Measurements from ENCODE around the gene SEC22C.
"Not testable (repeated sequence)": the region's sequence is repeated elsewhere in the genome, so short reads cannot be mapped to it uniquely, and the experiment has no call there.

The SEC22C gene

DNA sequence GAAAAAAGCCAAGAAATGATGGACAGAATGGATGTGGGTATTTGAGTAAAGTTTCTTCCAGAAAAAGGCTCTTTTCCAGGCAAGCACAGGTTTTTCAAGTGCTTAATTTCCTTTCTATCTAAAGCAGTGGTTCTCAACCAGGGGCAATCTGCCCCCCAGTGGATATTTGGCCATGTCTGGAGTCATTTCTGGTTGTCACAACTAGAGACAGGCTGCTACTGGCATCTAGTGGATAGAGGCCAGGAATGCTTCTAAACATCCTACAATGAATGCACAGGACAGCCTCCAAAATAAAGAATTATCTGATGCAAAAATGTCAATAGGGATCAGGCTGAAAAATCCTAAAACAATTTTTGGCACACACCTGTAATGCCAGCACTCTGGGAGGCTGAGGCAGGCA, 23.9 kb downstream of the SEC22C start:
- H3K4me3 ChIP-seq (ENCODE audit: low read length): no peak overlapping the region
- DNase-seq (ENCODE audit: low read depth): no peak
- TF ChIP-seq, protein P1, sequence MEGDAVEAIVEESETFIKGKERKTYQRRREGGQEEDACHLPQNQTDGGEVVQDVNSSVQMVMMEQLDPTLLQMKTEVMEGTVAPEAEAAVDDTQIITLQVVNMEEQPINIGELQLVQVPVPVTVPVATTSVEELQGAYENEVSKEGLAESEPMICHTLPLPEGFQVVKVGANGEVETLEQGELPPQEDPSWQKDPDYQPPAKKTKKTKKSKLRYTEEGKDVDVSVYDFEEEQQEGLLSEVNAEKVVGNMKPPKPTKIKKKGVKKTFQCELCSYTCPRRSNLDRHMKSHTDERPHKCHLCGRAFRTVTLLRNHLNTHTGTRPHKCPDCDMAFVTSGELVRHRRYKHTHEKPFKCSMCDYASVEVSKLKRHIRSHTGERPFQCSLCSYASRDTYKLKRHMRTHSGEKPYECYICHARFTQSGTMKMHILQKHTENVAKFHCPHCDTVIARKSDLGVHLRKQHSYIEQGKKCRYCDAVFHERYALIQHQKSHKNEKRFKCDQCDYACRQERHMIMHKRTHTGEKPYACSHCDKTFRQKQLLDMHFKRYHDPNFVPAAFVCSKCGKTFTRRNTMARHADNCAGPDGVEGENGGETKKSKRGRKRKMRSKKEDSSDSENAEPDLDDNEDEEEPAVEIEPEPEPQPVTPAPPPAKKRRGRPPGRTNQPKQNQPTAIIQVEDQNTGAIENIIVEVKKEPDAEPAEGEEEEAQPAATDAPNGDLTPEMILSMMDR (conservative IDR thresholded peaks at IDR 0.05; ENCODE audit: low read depth, low read length): peak; percentile 3

GRCh38 chr3:42556817-42557216, 24.9 kb downstream of the SEC22C start:
- H3K4me3 ChIP-seq (ENCODE audit: low read length); DNase-seq (ENCODE audit: low read depth): not testable (repeated sequence)

DNA sequence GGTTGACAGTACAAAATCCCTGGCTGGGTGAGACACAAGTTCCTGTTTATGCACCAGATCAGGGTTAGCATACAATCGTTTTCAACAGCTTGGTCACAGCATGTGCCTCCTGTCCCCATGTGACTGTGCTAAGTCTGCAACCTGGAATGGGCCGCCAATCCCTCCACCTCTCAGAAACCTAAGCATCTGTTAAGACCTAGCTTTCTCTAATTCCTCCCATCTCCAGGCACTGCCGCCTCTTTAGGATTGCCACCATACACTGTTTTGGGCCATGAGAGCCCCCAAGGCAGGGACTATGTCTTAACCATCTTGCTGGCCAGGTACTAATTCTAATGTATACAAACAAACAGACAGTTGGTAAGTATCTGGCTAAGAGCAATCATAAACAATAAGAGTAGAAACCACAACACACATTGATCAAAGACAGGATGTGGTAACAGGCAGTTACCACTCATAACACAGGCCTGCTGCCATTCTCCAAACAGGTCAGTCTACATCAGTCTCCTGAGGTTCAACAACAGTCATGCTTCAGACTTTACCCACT, 25.6 kb downstream of the SEC22C start:
- H3K4me3 ChIP-seq (ENCODE audit: low read length): no peak overlapping the region
- DNase-seq (ENCODE audit: low read depth): no peak
- TF ChIP-seq, protein P1 (conservative IDR thresholded peaks at IDR 0.05; ENCODE audit: low read depth, low read length): no peak

DNA sequence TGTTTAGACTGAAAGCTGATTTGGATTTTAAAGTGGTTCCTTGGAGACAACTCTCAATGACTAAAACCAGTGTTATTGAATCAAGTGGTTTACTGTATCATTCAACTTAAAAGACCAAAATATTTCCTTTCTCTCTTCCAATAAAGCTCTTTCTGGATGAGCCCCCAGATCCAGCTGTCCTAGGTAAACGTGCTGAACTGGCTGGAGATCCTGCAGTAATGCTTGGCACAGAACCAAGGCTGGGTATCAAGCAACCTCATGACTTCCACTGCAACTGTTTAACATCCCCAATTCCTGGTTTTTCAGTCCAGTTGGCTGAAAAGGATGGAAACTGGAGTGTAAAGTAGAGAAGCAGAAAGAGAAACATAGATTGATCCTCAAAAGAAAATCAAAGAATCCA, 28.9 kb downstream of the SEC22C start:
- TF ChIP-seq, protein P1 (conservative IDR thresholded peaks at IDR 0.05; ENCODE audit: low read depth, low read length): no peak
- DNase-seq (ENCODE audit: low read depth): no peak
- H3K4me3 ChIP-seq (ENCODE audit: low read length): no peak overlapping the region

GRCh38 chr3:42550250-42550649, 31.5 kb downstream of the SEC22C start:
- no peak overlapping the region for H3K4me3 ChIP-seq (ENCODE audit: low read length)
- TF ChIP-seq, protein P1 (conservative IDR thresholded peaks at IDR 0.05; ENCODE audit: low read depth, low read length): no peak
- no peak for DNase-seq (ENCODE audit: low read depth)

- H3K4me3 ChIP-seq (ENCODE audit: low read length): no peak overlapping the region
- TF ChIP-seq, protein P1 (conservative IDR thresholded peaks at IDR 0.05; ENCODE audit: low read depth, low read length): no peak
- DNase-seq (ENCODE audit: low read depth): no peak
Measured at GRCh38 chr3:42549131-42549530, 32.6 kb downstream of the SEC22C start.

DNA sequence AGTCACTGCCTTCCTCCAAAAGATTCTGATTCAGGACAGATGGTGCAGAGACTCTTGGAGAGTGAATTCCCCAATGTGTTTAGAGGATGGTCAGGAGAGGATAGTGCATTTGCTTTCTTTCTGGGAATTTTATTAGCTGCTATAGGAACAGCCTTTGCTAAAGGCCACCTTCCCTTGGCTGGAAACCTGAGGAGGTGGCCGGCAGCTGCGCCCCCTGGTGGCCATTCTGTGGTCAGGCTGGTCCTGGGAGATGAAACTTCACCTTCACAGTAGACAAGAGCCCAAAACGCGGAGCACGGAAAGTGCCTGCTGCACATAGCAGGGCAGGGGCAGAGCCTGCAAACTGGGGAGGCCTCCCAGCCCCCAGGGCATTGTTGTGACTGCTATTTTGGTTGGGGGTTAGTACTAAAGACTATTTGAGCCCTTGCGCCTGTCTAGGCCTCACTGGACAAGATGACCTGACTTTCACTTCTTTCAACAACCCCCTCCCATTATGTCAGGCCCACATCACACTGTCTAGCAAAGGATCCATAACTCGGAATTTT, 34.3 kb downstream of the SEC22C start:
- no peak for DNase-seq (ENCODE audit: low read depth)
- H3K4me3 ChIP-seq (ENCODE audit: low read length): no peak overlapping the region
- TF ChIP-seq, protein P1 (conservative IDR thresholded peaks at IDR 0.05; ENCODE audit: low read depth, low read length): peak; percentile 99

Measured in retinal pigment epithelial cell (primary cell).